NOMO-1 treated with DMSO at 0.1 percent for 48 hours (cell line): ENCODE data around the gene PCSK6.
A peak's percentile ranks its signal among the peaks of the same experiment; 100 is the strongest.

ENCODE experiments used
- DNase-seq: peaks from one replicate; lab custom pipeline; 2025; ENCODE audit not compliant: unreplicated experiment; lab: John Stamatoyannopoulos, UW

The PCSK6 gene

DNA sequence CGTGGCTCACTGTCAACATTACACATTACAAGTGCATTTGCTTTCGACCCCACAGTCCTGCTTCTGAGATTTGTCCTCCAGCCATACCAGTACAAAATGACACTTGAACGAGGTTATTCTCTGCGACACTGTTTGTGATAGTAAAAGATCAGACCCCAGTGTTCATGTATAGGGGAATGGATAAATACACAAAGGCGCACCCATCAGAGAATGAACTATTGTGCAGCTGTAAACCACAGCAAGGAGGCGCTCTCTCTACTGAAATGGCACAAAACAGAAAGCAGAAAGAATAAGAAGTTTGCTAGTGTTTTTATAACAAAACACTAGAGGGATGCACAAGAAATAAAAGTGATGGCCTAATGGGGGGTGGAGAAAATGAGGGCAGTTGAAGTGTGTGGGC lies 232.8 kb downstream of the PCSK6 start:
- DNase-seq = peak; percentile 66

DNA sequence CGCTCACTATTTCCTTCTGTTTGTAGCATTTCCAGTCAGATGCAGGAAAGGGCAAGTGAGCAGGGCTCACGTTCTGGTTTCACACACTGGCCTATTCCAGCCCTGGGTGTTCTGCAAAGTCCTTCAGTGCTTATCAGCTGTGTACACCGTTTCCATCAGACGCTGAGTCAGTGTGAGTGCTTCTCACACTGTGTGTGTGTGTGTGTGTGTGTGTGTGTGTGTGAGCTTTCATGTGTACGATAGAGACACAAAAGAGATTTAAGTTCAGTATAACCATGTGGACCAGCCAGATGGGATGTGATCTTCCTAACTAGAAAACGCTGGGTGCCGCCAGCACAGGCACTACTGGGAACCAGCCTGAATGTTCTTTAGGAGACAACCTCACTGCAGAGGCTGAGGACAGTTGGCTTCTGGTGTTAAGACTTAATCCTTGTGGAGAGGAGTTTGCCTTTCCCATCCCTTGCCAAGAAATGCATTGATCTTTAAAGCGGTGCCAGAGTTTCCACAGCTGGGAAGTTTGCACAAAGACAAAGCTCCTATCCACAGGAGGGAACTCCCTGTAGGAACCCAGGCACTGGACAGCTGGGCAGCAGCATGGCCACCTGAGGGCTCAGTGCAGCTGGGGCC lies 233.8 kb downstream of the PCSK6 start:
- DNase-seq = no peak

DNA sequence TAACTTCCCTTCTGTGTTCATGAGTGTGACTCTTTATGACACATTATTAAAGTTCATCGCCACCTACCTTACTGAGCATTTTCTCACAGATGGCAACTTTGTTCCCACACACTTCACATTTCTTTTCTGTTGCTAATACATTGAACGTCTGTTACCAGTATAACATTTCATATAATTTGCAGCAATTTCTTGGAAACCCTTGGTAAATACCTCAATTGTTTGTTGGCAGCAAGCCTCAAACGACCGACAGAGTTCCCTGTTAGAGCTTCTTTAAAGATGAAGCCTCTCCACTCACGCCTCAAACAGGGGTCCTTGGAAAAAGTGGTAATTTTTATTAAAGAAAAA lies 234.5 kb downstream of the PCSK6 start:
- no peak for DNase-seq

DNA sequence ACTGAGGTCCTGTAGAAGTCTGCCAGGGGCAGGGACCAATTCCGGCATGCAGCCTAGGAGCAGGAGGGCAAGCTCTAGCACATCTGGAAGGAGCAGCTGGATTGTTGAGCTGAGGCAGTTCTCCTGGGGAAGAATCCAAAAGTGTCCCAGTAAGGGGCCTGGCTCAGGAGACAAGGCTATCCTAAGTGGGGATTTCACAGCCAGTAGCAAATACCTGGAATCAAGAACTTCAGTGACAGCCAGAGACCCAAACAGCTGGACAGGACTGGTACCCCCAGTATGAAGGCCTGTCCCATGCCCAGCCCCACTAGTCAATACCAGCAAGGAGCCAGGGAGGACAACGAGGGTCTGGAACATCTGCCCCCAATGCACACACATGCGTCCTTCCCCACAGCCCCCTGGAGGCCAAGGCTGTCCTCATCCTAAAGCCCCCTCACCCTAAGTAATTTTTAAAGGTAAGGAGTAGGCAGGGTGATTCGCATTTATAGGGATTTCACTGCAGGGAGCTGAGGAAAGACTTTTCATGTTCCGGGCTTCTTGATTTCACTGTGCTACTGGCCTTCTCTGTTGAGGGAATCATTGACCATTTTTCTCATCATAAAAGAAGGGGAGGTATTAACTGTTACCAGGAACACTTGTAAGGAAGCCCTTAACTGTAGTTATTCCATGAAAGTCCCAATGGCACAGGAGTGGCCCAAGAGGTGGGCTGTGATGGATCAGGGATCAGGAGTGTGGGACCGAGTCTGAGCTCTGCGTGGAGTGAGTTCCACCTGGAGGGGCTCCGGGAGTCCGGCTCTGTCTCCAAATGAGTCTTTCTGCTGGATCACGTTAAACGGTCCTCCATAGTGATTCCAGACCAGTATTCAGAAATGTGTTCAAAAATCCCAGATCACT lies 235.1 kb downstream of the PCSK6 start:
- DNase-seq = no peak
